Neuronal stem cell (in vitro differentiated cells): ENCODE results near the gene GGA2. TPM values are rescaled to one million over a fixed set of nuclear protein-coding genes. Genes with fewer than 3 reads are reported as not detected.
A peak's percentile ranks its signal among the peaks of the same experiment; 100 is the strongest.

ENCODE experiments used
- DNase-seq: peaks from one replicate; pipeline ENCODE4 v3.0.0-alpha.2; 2013; ENCODE audit warnings: low spot score
- H2AFZ ChIP-seq: one replicate; pipeline ENCODE4 v1.6.1; 2013; ENCODE audit warnings: mild to moderate bottlenecking, low read length, inconsistent platforms
- H2AK5ac ChIP-seq: 2 replicates; pipeline ENCODE4 v1.6.1; 2013; ENCODE audit warnings: low read depth, mild to moderate bottlenecking, inconsistent platforms, low read length, moderate library complexity, mixed read lengths
- H2BK120ac ChIP-seq: 2 replicates; pipeline ENCODE4 v1.6.1; 2013; ENCODE audit warnings: low read depth, mild to moderate bottlenecking, inconsistent platforms, low read length, moderate library complexity, mixed read lengths
- H2BK12ac ChIP-seq: one replicate; pipeline ENCODE4 v1.6.1; 2013; ENCODE audit warnings: low read length, inconsistent platforms
- H2BK15ac ChIP-seq: 2 replicates; pipeline ENCODE4 v1.6.1; 2013; ENCODE audit warnings: mild to moderate bottlenecking, low read length, inconsistent platforms, mixed read lengths
- H2BK5ac ChIP-seq: one replicate; pipeline ENCODE4 v1.6.1; 2013; ENCODE audit warnings: inconsistent platforms, mild to moderate bottlenecking, low read length, moderate library complexity
- H3K14ac ChIP-seq: one replicate; pipeline ENCODE4 v1.6.1; 2013; ENCODE audit warnings: low read length, inconsistent platforms
- H3K18ac ChIP-seq: 2 replicates; pipeline ENCODE4 v1.6.1; 2013; ENCODE audit warnings: low read length, inconsistent platforms
- H3K23ac ChIP-seq: 2 replicates; pipeline ENCODE4 v1.6.1; 2013; ENCODE audit warnings: low read depth, mild to moderate bottlenecking, mixed read lengths, low read length, inconsistent platforms; ENCODE audit not compliant: poor library complexity
- H3K27ac ChIP-seq: replicated peaks from 3 replicates; pipeline ENCODE4 v1.5.1; 2013; ENCODE audit warnings: low read length, inconsistent platforms
- H3K27me3 ChIP-seq, 3 experiments: 2 replicates each; pipeline ENCODE4 v1.6.1; 2013; ENCODE audit warnings: low read length in 3 of 3, mild to moderate bottlenecking in 2 of 3, inconsistent platforms in 1 of 3, low read depth in 1 of 3, mixed read lengths in 1 of 3, moderate library complexity in 1 of 3; ENCODE audit not compliant: control insufficient read depth in 3 of 3, insufficient read depth in 3 of 3
- H3K36me3 ChIP-seq, 2 donors: replicated peaks in 1 of 2; 2 replicates each; pipeline ENCODE4 v1.6.1; 2013; ENCODE audit warnings: low read length in 2 of 2; ENCODE audit not compliant: control insufficient read depth in 2 of 2, insufficient read depth in 2 of 2
- H3K4ac ChIP-seq: 2 replicates; pipeline ENCODE4 v1.6.1; 2013; ENCODE audit warnings: inconsistent platforms, mild to moderate bottlenecking, low read length, moderate library complexity
- H3K4me1 ChIP-seq, 2 donors: 1 replicate in 1 of 2; 2 replicates in 1 of 2; pipeline ENCODE4 v1.6.1; 2013; ENCODE audit warnings: low read length in 2 of 2, low read depth in 1 of 2; ENCODE audit not compliant: control insufficient read depth in 2 of 2, insufficient read depth in 1 of 2
- H3K4me2 ChIP-seq: one replicate; pipeline ENCODE4 v1.6.1; 2013; ENCODE audit warnings: mild to moderate bottlenecking, low read length, inconsistent platforms; ENCODE audit not compliant: insufficient read depth, poor library complexity, severe bottlenecking
- H3K4me3 ChIP-seq, 2 donors: 2 replicates each; pipeline ENCODE4 v1.5.1; 2013; ENCODE audit warnings: low read length in 2 of 2, mild to moderate bottlenecking in 2 of 2, inconsistent platforms in 1 of 2, moderate library complexity in 1 of 2
- H3K79me1 ChIP-seq: one replicate; pipeline ENCODE4 v1.6.1; 2013; ENCODE audit warnings: low read depth, mild to moderate bottlenecking, inconsistent platforms, low read length, moderate library complexity
- H3K9ac ChIP-seq: one replicate; pipeline ENCODE4 v1.6.1; 2013; ENCODE audit warnings: mild to moderate bottlenecking, low read depth, low read length, inconsistent platforms; ENCODE audit not compliant: poor library complexity
- H3K9me3 ChIP-seq, 2 donors: replicated peaks in 1 of 2; 2 replicates each; pipeline versions ENCODE3 to v1.6.1; 2013; ENCODE audit warnings: low read length in 2 of 2, mild to moderate bottlenecking in 2 of 2, inconsistent platforms in 1 of 2, low read depth in 1 of 2, mixed read lengths in 1 of 2, moderate library complexity in 1 of 2; ENCODE audit not compliant: control insufficient read depth in 2 of 2, insufficient read depth in 1 of 2
- H4K8ac ChIP-seq: one replicate; pipeline ENCODE4 v1.6.1; 2013; ENCODE audit warnings: low read depth, mild to moderate bottlenecking, inconsistent platforms, low read length, moderate library complexity
- H4K91ac ChIP-seq: one replicate; pipeline ENCODE4 v1.6.1; 2013; ENCODE audit warnings: low read length, low read depth, mild to moderate bottlenecking, inconsistent platforms; ENCODE audit not compliant: poor library complexity
- WGBS, 2 donors: extraction: QIAGEN DNeasy Blood & Tissue Kit; methylation state at CpG; one replicate each; pipeline ENCODE4 v1.1.7; 2013; ENCODE audit warnings: missing lambda C conversion rate in 2 of 2, mixed read lengths in 1 of 2; ENCODE audit not compliant: insufficient read length in 2 of 2, insufficient replicate concordance in 1 of 2; ENCODE audit errors: extremely low coverage in 2 of 2; 5-methylcytosine and 5-hydroxymethylcytosine counted together
- small RNA-seq: library from polyadenylated mRNA; stranded (forward); fragments of <200 nt; extraction: miRNeasy Mini kit (QIAGEN cat#:217004); gene quantifications from one replicate; pipeline ENCODE3, GENCODE V24; 2013; ENCODE audit not compliant: insufficient read depth

Gene GGA2

GRCh38 chr16:23416816-23417215, 93.5 kb downstream of the GGA2 start:
- peaks cover 9 to 72% of the 10 kb centered on the region in 2 donors for H3K36me3 ChIP-seq
- no CpG with 5 or more reads among the region's 7 CpGs for WGBS, 2 donors
- H4K91ac ChIP-seq = no peak overlapping the region
- no peak overlapping the region for H3K9ac ChIP-seq
- H2BK5ac ChIP-seq = no peak overlapping the region
- no peak overlapping the region for H3K18ac ChIP-seq
- H2AK5ac ChIP-seq = no peak overlapping the region
- H3K14ac ChIP-seq = peak overlapping the region; percentile 31
- no peak for DNase-seq
- no peak overlapping the region for H2BK15ac ChIP-seq
- H3K4me2 ChIP-seq = no peak overlapping the region
- H3K9me3 ChIP-seq = no peaks in the 10 kb centered on the region
- no peak overlapping the region for H2BK12ac ChIP-seq
- no peak overlapping the region for H3K4ac ChIP-seq
- H2BK120ac ChIP-seq = no peak overlapping the region
- no peak overlapping the region for H4K8ac ChIP-seq
- H3K4me3 ChIP-seq = no peak overlapping the region
- H3K23ac ChIP-seq = no peak overlapping the region
- H3K4me1 ChIP-seq = no peaks in the 10 kb centered on the region
- no peak overlapping the region for H2AFZ ChIP-seq
- H3K27me3 ChIP-seq = no peaks in the 10 kb centered on the region
- H3K79me1 ChIP-seq = no peaks in the 10 kb centered on the region
- H3K27ac ChIP-seq = no peak overlapping the region

- no peak overlapping the region for H3K27ac ChIP-seq
- no peak overlapping the region for H3K23ac ChIP-seq
- peaks cover 0 to 2% of the 10 kb centered on the region in 2 donors for H3K4me1 ChIP-seq
- no peak overlapping the region for H3K9ac ChIP-seq
- no peak overlapping the region for H4K8ac ChIP-seq
- H2BK15ac ChIP-seq = no peak overlapping the region
- H3K27me3 ChIP-seq = no peaks in the 10 kb centered on the region
- WGBS, 2 donors = no CpG with 5 or more reads among the region's 6 CpGs
- no peak overlapping the region for H4K91ac ChIP-seq
- H3K4me3 ChIP-seq = no peak overlapping the region
- no peak overlapping the region for H2BK120ac ChIP-seq
- H2BK5ac ChIP-seq = no peak overlapping the region
- no peaks in the 10 kb centered on the region for H3K9me3 ChIP-seq
- H3K79me1 ChIP-seq = no peaks in the 10 kb centered on the region
- H2BK12ac ChIP-seq = no peak overlapping the region
- H2AFZ ChIP-seq = no peak overlapping the region
- no peak overlapping the region for H2AK5ac ChIP-seq
- H3K36me3 ChIP-seq = peaks cover 13 to 82% of the 10 kb centered on the region in 2 donors
- H3K18ac ChIP-seq = no peak overlapping the region
- no peak for DNase-seq
- no peak overlapping the region for H3K4me2 ChIP-seq
- H3K14ac ChIP-seq = no peak overlapping the region
- no peak overlapping the region for H3K4ac ChIP-seq
These were observed 95.6 kb downstream of the GGA2 start for GRCh38 chr16:23414731-23415130.

Small RNAs within 50 kb of the gene (small RNA-seq; reads per million reads assigned to genes)
- not detected for gene RF00072
